ENCODE data around the gene MAN2B2. TPM values are rescaled to one million over a fixed set of nuclear protein-coding genes. Genes with fewer than 3 reads are reported as not detected.

MAN2B2 gene
- polyA plus RNA-seq, 1 donor (not counting 4 experiments of a cell fraction or from before 2014, with no cell fraction given), result 7.4 TPM

GRCh38 chr4:6591781-6592180, 16.8 kb downstream of the MAN2B2 start:
- no peaks in the 10 kb centered on the region for H3K4me1 ChIP-seq (ENCODE audit: control insufficient read depth, extremely low read depth, insufficient read depth, low read length)
- H3K36me3 ChIP-seq (ENCODE audit: control insufficient read depth in 2 of 2, extremely low read depth in 1 of 2, insufficient read depth in 2 of 2, low read length in 2 of 2), result peaks cover 0 to 9% of the 10 kb centered on the region in 2 experiments

DNA sequence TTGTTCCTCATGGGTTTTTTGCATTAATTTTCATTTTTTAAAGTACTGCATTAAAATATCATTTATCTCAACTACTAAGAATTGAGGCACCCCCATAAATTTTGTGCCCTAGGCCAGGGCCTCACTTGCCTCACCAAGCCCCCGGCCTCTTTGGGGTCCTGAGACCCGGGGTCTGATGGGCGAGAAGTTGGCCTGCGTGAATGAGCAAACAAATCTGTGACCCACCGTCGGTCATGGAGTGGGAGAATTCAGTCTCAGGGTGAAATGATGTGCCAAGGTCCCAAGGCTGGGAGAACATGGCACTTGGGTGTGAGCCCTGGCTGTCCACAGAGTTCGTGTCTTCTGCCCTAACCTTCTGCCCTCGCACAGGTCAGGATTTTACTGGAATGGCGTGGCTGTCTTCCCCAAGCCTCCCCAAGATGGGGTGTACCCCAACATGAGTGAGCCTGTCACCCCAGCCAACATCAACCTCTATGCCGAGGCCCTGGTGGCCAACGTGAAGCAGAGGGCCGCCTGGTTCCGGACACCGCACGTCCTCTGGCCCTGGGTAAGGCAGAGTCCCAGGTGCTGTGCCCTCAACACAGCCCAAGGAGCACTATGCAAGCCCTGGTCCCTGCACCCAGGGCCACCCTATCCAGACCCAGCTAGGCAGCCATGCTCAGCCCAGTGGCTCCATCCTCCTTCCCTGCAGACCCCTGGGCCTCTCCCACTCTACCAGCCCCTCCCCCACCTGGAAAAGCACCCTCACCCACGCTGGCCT, 18.0 kb downstream of the MAN2B2 start:
- Histone ChIP-seq H4K20me1 (ENCODE audit: control insufficient read depth, extremely low read depth, insufficient read depth, low read length) (no peaks in the 10 kb centered on the region), H3K4me2 (ENCODE audit: control insufficient read depth, extremely low read depth, insufficient read depth, low read depth, low read length) (no peak overlapping the region), H3K9ac (ENCODE audit: control insufficient read depth, extremely low read depth, insufficient read depth, low read length) (no peak overlapping the region), H3K27me3 (ENCODE audit: control insufficient read depth, extremely low read depth, insufficient read depth, low read length) (no peaks in the 10 kb centered on the region), H2AFZ (ENCODE audit: control insufficient read depth, low read length) (no peak overlapping the region), H3K79me2 (ENCODE audit: control insufficient read depth, insufficient read depth, low read length) (no peaks in the 10 kb centered on the region), H3K27ac (ENCODE audit: control insufficient read depth, insufficient read depth, low read length) (no peak overlapping the region), H3K36me3 (ENCODE audit: control insufficient read depth in 2 of 2, extremely low read depth in 1 of 2, insufficient read depth in 2 of 2, low read length in 2 of 2) (peaks cover 0 to 12% of the 10 kb centered on the region in 2 experiments), H3K9me1 (ENCODE audit: control insufficient read depth, extremely low read depth, insufficient read depth, low read length) (no peaks in the 10 kb centered on the region), H3K4me1 (ENCODE audit: control insufficient read depth, extremely low read depth, insufficient read depth, low read length) (no peaks in the 10 kb centered on the region), H3K9me3 (ENCODE audit: control insufficient read depth, low read depth, low read length) (no peaks in the 10 kb centered on the region), H3K4me3 (ENCODE audit: control insufficient read depth in 2 of 3, extremely low read depth in 1 of 3, insufficient read depth in 2 of 3, low read depth in 1 of 3, low read length in 3 of 3) (no peak overlapping the region)
- no peak for TF ChIP-seq CTCF (optimal IDR thresholded peaks at IDR 0.05 in 1 of 3, IDR thresholded peaks at IDR 0.05 in 1 of 3, conservative IDR thresholded peaks at IDR 0.05 in 1 of 3; ENCODE audit: extremely low read depth in 1 of 3, insufficient read depth in 2 of 3, low read length in 3 of 3)
- TF ChIP-seq EZH2 (IDR thresholded peaks at IDR 0.05; ENCODE audit: low read length), result no peak
- FAIRE-seq (no peak), DNase-seq (ENCODE audit: low read depth, low spot score) (no peak)
- dilution Hi-C loops (cut with MboI; ENCODE audit: extremely low pct_ligation_motif_present, low sequenced_read_pairs), result no loop called here

More at GRCh38 chr4:6591781-6592180, 16.8 kb downstream of the MAN2B2 start:
- Histone ChIP-seq H2AFZ (ENCODE audit: control insufficient read depth, low read length) (no peak overlapping the region), H3K79me2 (ENCODE audit: control insufficient read depth, insufficient read depth, low read length) (no peaks in the 10 kb centered on the region), H3K4me3 (ENCODE audit: control insufficient read depth in 2 of 3, extremely low read depth in 1 of 3, insufficient read depth in 2 of 3, low read depth in 1 of 3, low read length in 3 of 3) (no peak overlapping the region), H3K27me3 (ENCODE audit: control insufficient read depth, extremely low read depth, insufficient read depth, low read length) (no peaks in the 10 kb centered on the region), H4K20me1 (ENCODE audit: control insufficient read depth, extremely low read depth, insufficient read depth, low read length) (no peaks in the 10 kb centered on the region), H3K9me1 (ENCODE audit: control insufficient read depth, extremely low read depth, insufficient read depth, low read length) (no peaks in the 10 kb centered on the region), H3K9ac (ENCODE audit: control insufficient read depth, extremely low read depth, insufficient read depth, low read length) (no peak overlapping the region), H3K4me2 (ENCODE audit: control insufficient read depth, extremely low read depth, insufficient read depth, low read depth, low read length) (no peak overlapping the region), H3K27ac (ENCODE audit: control insufficient read depth, insufficient read depth, low read length) (no peak overlapping the region), H3K9me3 (ENCODE audit: control insufficient read depth, low read depth, low read length) (no peaks in the 10 kb centered on the region)
- DNase-seq (ENCODE audit: low read depth, low spot score) (no peak), FAIRE-seq (no peak)
- dilution Hi-C loops (cut with MboI; ENCODE audit: extremely low pct_ligation_motif_present, low sequenced_read_pairs), result no loop called here
- TF ChIP-seq EZH2 (IDR thresholded peaks at IDR 0.05; ENCODE audit: low read length) (no peak), CTCF (optimal IDR thresholded peaks at IDR 0.05 in 1 of 3, IDR thresholded peaks at IDR 0.05 in 1 of 3, conservative IDR thresholded peaks at IDR 0.05 in 1 of 3; ENCODE audit: extremely low read depth in 1 of 3, insufficient read depth in 2 of 3, low read length in 3 of 3) (no peak)
